Measurements from ENCODE around the gene PRKD3.

The PRKD3 gene

DNA sequence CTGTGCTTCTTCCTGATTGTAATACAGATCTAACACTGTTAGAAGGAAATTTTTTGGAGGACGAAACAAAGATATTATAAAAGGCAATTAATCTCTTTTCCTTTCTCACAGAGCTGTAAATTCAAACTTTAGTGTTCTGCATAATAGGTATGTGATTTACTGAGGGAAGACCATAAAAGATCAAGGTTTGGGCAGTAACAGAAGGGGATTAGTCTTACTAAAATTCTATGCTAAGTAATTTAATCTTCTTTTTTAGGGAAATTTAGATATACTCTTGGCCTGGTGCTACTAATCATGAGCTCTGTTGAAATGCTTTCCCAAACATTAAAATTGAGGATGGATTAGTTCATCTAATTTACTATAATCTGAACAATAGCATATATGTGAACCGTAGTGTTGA, 11.0 kb upstream of the PRKD3 start:
- no peaks in the 10 kb centered on the region for H3K27me3 ChIP-seq (ENCODE audit: insufficient read depth, poor library complexity, severe bottlenecking)
- H3K27ac ChIP-seq (replicated peaks) = no peak overlapping the region
- H3K4me3 ChIP-seq (replicated peaks; ENCODE audit: insufficient read depth, low read length) = no peak overlapping the region
- no peak for DNase-seq (ENCODE audit: low read depth in 1 of 2, low spot score in 1 of 2)
- TF ChIP-seq GABPA (IDR thresholded peaks at IDR 0.05; ENCODE audit: low read depth) = no peak
- no peak for TF ChIP-seq POLR2AphosphoS5 (IDR thresholded peaks at IDR 0.05; ENCODE audit: low read depth)
- TF ChIP-seq, protein P1, sequence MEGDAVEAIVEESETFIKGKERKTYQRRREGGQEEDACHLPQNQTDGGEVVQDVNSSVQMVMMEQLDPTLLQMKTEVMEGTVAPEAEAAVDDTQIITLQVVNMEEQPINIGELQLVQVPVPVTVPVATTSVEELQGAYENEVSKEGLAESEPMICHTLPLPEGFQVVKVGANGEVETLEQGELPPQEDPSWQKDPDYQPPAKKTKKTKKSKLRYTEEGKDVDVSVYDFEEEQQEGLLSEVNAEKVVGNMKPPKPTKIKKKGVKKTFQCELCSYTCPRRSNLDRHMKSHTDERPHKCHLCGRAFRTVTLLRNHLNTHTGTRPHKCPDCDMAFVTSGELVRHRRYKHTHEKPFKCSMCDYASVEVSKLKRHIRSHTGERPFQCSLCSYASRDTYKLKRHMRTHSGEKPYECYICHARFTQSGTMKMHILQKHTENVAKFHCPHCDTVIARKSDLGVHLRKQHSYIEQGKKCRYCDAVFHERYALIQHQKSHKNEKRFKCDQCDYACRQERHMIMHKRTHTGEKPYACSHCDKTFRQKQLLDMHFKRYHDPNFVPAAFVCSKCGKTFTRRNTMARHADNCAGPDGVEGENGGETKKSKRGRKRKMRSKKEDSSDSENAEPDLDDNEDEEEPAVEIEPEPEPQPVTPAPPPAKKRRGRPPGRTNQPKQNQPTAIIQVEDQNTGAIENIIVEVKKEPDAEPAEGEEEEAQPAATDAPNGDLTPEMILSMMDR (IDR thresholded peaks at IDR 0.05; ENCODE audit: insufficient read depth, low read length) = no peak
- no peak for TF ChIP-seq REST (IDR thresholded peaks at IDR 0.05; ENCODE audit: insufficient replicate concordance, low read depth)
- TF ChIP-seq SPI1 (IDR thresholded peaks at IDR 0.05; ENCODE audit: borderline replicate concordance, low read depth) = no peak

GRCh38 chr2:37333256-37333655, 8.6 kb upstream of the PRKD3 start:
- Histone ChIP-seq H3K27ac (replicated peaks) (no peak overlapping the region), H3K27me3 (ENCODE audit: insufficient read depth, poor library complexity, severe bottlenecking) (no peaks in the 10 kb centered on the region), H3K4me3 (replicated peaks; ENCODE audit: insufficient read depth, low read length) (no peak overlapping the region)
- TF ChIP-seq GABPA (IDR thresholded peaks at IDR 0.05; ENCODE audit: low read depth) = no peak
- TF ChIP-seq REST (IDR thresholded peaks at IDR 0.05; ENCODE audit: insufficient replicate concordance, low read depth) = no peak
- no peak for TF ChIP-seq POLR2AphosphoS5 (IDR thresholded peaks at IDR 0.05; ENCODE audit: low read depth)
- no peak for TF ChIP-seq SPI1 (IDR thresholded peaks at IDR 0.05; ENCODE audit: borderline replicate concordance, low read depth)
- TF ChIP-seq, protein P1 (IDR thresholded peaks at IDR 0.05; ENCODE audit: insufficient read depth, low read length) = no peak
- DNase-seq (ENCODE audit: low read depth in 1 of 2, low spot score in 1 of 2) = no peak

- Histone ChIP-seq H3K27ac (replicated peaks) (no peak overlapping the region), H3K4me3 (replicated peaks; ENCODE audit: insufficient read depth, low read length) (no peak overlapping the region), H3K27me3 (ENCODE audit: insufficient read depth, poor library complexity, severe bottlenecking) (no peaks in the 10 kb centered on the region)
- TF ChIP-seq POLR2AphosphoS5 (IDR thresholded peaks at IDR 0.05; ENCODE audit: low read depth) = no peak
- DNase-seq (ENCODE audit: low read depth in 1 of 2, low spot score in 1 of 2) = no peak
Measured at GRCh38 chr2:37332560-37332959, 7.9 kb upstream of the PRKD3 start.

GRCh38 chr2:37330681-37331080, 6.0 kb upstream of the PRKD3 start:
- DNase-seq (ENCODE audit: low read depth in 1 of 2, low spot score in 1 of 2) = no peak
- no peak overlapping the region for H3K27ac ChIP-seq (replicated peaks)
- H3K27me3 ChIP-seq (ENCODE audit: insufficient read depth, poor library complexity, severe bottlenecking) = no peaks in the 10 kb centered on the region
- TF ChIP-seq REST (IDR thresholded peaks at IDR 0.05; ENCODE audit: insufficient replicate concordance, low read depth) (no peak), SPI1 (IDR thresholded peaks at IDR 0.05; ENCODE audit: borderline replicate concordance, low read depth) (peak; percentile 56; the same call in 1 of the 2 replicates)
- H3K4me3 ChIP-seq (replicated peaks; ENCODE audit: insufficient read depth, low read length) = no peak overlapping the region

Measured in HL-60 (cell line).